Measurements from ENCODE around the gene CRIP2.

CRIP2 gene

DNA sequence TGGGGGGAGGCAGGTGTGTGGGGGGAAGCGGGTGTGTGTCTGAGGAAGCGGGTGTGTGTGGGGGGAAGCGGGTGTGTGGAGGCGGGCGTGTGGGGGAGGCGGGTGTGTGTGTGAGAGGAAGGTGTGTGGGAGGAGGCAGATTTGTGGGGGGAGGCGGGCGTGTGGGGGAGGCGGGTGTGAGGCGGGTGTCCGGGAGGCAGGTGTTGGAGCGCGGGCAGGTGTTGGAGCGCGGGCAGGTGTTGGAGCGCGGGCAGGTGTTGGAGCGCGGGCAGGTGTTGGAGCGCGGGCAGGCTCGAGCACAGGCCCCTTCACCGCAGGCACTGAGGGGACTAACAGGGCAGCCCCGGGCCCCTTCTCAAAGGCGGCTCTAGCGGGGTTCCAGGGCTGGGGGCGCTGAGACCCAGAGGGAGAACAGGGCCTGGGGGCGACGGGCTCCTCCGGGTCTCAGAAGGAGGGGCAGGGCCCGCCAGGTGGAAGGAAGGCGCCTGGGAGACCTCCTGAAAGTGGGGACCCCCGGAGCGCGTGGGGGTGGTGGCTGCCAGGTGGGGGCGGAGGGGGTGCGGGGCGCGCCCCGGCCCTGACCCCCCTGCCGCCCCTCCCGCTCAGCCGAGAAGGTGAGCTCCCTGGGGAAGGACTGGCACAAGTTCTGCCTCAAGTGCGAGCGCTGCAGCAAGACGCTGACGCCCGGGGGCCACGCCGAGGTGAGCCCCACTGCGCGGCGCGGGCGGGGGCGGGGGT, 3.2 kb downstream of the CRIP2 start:
- peak; percentile 60 for DNase-seq

DNA sequence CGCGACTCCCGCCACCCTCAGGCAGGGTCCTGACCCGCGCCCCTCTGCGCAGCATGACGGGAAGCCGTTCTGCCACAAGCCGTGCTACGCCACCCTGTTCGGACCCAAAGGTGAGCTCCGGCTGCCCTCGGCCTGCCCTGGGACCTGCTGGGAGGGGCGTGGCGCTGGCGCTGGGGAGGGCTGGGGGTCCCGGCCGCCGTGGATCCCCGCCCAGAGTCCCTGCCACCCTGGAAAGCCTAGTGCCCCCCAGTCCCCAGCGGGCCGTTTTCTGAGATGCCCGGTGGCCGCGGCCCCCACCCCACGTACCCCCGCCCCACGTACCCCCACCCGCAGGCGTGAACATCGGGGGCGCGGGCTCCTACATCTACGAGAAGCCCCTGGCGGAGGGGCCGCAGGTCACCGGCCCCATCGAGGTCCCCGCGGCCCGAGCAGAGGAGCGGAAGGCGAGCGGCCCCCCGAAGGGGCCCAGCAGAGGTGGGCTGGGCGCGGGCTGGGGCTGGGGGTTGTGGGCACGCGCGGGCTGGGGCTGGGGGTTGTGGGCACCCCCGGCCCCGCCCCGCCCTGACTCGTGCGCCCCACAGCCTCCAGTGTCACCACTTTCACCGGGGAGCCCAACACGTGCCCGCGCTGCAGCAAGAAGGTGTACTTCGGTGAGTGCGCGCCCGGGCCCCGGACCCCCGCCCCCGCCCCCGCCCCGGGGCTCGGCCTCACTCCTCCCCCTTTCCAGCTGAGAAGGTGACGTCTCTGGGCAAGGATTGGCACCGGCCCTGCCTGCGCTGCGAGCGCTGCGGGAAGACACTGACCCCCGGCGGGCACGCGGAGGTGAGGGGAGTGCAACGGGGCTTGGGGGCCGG, 4.0 kb downstream of the CRIP2 start:
- no peak for DNase-seq

DNA sequence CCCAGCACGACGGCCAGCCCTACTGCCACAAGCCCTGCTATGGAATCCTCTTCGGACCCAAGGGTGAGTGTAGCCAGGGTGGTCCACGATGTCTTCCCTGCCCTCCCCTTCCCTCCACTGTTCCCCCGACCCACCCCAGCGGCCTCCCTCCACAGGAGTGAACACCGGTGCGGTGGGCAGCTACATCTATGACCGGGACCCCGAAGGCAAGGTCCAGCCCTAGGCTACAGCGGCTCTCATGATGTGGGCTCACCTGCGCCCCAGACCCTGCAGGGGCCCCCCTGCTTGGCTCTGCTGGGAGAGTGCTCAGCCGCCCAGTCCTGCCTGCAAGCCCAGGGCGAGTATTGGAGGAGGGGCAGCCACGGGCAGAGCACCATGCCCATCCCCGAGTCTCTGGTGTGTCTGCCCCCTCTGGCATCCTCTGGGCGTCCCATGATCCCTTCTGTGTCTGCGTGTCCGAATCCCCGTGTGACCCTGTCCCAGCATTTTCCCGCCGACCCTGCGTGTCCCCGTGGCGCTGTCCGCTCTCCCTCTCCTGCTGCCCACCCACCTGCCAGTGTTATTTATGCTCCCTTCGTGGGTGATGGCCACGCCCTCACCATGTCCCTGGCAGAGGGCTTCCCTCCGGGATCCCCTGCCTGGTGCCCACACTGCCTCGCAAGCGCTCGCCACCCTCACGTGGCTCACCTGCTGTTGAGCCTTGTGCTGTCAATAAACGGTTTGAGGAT, 5.0 kb downstream of the CRIP2 start:
- DNase-seq = no peak

DNA sequence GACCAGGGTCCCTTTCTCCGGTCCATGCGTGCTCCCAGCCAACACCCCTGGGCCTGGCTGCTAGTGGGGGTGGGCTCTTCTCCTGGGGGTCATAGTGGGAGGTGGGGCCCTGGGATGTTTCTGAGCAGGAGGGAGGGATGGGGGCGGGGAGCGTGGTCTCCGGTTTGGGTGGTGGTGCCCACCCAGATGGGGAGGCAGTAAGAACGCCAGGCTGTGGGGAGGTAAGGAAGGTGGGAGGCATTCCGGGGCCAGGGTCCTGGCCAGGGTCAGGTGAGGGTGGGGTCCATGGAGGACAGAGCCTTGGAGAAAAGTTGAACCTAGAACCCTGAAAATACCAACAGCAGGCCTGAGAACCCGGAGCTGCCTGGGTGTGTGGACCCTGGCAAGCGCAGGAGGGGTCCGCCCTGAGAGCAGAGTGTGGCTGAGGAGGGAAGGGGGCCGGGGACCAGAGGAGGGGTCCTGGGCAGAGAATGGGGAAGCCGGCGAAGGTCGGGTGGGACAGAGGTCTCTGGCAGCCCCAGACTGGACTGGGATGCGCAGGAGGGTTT, 5.7 kb downstream of the CRIP2 start:
- no peak for DNase-seq

DNA sequence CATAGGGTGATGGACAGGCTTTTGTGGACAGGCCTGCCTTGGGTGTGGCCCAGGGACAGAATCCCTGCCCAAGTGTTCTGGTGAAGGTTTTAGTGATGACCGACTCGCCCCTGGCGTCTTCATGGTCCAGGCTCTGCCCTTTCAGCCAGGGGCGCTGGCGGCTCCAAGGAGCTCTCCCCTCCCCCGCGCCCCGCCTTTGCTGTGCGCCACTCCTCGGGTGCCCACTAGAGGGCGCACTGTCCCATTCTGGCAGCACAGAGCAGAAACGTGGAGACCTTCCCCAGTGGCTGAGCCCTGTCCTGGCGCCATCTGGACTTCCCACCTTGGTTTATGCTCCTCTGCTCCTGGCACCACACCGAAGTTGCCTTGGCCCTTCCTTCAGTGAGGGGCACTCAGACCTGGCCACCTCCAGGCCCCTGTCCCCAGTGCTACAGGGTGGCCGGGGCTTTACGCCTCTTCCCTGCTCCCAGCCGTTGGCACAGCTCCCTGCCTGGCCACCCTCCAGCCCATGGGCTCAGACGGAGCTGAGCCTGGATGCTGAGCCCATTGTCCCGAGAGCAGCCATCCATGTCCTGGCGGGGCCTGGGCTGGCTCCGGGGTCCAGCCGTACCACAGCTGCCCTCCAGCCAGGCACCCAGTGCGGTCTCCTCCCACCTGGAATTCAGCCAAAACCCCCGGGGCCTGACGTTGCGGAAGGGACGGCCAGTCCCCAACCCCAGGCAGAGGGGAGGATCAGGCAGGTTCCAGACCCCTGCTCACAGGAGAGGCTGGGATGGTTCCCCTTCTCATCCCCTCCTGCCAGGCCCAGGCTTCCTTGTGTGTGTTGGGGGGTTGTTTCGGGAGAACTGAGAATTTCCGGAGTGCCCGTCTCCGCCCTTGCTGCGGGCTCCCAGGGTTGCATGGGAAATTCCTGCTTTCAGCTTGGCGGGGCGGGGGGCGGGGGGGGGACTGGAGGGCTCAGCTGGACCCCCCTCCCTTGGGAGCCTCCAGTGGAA, 6.5 kb downstream of the CRIP2 start:
- DNase-seq = peak; percentile 96

DNA sequence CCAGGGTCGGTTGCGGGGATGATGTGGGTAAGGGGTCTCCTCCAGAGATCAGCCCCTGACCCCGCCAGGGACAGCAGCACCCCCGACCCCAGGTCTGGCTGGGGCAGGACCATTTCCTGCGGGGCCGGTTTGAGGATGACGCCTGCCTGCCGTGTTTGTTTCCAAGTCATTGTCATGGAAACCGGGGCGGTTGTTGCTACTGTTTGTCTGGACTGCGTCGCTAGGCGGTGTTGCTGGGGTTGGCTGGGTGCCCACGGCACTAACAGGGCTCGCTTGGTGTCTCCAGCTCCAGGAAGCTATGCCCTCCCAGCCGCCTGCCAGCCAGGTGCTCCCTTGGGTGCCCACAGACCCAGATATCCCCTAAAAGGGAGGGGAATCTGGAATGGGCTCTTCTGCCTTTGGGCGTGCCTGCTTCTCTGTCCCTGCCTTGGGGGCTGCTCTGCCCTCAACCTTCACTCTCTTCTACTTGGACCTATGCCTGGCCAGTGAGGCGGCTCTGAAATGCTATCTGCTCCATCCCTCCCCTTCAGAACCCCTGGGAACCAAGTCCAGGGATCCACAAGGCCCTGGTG, 7.4 kb downstream of the CRIP2 start:
- DNase-seq = peak; percentile 92

DNA sequence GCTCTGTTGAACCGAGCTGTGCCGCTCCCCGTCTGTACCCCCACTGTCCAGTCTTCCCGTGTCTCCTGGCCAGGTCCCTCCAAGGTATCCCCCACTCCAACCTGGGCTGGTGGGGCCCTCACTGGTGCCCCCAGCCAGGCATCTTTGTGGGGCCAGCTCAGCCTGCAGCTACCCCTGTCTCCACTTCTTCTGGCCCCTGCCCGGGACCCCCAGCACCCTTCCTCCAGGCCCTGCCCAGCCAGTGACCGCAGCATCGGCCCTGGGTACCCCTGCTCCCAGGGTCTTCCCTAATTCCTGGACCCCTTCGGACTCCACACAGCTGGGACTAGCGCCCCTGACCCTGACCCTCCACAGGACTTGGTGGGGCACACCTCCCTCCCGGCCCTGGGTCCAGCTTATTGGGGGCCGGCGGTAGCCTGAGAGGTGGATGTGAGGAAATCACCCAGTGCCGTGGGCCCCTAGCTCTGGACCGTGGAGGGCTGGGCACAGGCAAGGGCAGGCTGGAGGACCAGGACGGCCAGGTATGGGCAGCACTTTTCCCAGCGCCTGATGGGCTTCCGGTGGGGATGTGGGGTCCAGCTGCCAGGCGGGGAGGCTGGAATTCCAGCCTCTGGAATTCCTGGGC, 8.0 kb downstream of the CRIP2 start:
- DNase-seq = no peak

DNA sequence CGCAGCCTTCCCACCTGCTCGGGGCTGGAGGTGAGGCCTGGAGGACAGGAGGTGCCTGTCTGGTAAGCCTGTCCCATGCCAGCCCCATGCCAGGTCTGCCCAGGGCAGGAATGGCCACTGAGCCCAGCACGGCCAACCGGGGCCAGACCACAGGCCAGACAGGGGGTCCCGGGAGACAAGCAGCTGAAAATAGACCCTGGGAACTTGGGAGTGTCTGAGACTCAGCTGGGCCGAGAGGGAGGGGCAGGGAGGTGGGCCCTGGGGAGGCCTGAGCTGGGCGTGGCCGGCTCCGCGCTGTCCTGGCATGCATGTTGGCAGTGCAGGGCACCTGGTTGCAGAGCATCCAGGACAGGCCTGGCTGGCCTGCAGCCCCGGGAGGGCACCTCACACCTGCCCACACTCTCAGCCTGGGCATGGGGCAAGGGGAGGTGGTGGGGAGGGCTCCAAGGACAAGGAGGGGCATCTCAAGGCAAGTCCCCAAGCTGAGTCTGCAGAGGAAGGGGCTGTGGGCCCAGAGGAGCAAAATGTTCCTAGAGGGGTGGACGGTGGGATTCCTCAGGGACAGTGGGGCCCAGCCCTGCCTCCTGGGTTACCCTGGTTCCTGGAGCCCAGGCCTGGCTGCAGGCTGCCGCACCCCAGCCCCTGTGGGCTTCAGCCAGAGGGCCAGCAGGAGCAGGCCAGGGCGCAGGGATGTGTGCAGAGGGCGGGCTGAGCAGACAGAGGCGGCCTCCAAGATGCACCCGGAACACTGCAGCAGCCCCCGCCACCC, 8.9 kb downstream of the CRIP2 start:
- DNase-seq = no peak

DNA sequence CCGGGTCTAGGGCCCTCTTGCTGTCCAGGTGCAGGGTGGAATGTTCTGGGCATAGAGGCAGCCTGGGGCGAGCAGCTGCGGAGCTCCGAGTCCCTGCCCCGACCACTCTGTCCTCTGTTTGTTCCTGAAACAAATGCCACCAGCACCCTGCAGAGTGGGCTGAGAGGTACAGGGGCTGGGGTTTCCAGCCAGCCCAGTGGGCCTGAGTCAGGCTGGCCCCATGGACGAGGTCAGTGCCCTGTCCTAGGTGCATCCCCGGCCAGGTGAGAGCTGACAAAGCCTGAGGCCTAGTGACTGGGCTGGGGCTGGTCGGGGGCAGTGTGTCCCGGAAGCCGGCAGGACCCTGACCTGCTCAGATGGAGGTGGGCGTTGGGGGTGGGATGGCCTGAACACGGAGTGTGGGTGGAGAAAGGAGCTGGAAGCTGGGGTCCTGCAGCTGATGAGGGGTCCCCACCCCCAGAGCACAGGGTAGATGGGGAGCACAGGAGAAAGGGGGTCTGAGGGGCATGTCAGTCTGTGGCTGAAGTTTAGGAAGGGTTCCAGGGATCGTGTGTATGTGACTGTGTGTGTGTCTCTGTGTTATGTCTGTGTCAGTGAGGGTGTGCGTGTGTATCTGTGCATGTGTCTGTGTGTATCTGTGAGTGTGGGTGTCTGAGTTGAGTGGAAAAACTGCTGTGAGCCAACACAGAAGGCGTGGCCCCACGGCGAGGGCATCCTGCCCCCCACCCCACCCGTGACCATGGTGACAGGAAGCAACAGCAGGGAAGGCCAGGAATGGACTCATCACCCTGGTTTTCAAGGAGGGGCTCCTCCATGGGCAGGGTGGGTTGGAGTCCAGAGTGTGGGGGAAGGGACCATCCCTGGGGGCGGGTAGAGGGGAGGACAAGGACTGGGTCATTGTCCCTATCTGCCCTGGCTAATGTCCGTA, 9.7 kb downstream of the CRIP2 start:
- peak; percentile 79 for DNase-seq

DNA sequence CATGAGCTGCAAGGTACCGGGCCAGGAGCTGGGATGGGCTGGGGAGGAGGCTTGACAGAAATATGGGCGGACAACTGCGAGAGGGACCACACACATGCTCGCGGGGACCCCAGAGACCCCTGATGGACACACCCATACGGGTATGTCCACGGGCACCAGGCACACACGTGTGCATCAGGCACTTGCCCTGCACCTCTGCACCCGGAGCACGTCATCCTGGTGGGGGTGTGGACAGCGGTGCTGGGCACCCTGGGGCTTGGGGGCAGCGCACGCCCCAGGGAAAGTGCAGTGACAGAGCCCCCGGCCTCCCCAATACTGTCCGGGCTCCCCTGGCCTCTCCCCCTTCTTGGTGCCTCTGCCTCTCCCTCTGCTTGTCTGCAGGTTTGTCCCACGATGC, 10.4 kb downstream of the CRIP2 start:
- no peak for DNase-seq

DNA sequence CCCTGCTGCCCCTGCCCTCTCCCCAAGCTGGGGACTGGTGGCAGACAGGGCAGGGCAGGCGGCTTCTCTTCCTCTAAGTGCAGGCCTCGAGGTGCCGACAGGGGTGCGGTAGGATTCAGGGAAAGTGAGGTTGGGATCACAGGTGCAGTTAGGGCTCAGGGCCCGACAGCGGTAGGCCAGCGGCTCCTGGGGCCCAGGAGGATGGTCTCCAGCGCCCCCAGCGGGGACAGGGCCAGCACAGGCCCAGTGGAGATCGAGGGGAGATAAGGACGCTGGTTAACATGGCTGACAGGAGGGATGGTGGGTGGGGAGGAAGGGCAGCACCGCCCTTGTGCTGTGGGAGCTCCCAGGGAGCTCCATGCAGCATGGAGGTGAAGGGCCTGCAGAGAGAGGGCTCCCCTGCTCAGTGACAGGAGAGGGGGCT, 11.1 kb downstream of the CRIP2 start:
- DNase-seq = peak; percentile 60

DNA sequence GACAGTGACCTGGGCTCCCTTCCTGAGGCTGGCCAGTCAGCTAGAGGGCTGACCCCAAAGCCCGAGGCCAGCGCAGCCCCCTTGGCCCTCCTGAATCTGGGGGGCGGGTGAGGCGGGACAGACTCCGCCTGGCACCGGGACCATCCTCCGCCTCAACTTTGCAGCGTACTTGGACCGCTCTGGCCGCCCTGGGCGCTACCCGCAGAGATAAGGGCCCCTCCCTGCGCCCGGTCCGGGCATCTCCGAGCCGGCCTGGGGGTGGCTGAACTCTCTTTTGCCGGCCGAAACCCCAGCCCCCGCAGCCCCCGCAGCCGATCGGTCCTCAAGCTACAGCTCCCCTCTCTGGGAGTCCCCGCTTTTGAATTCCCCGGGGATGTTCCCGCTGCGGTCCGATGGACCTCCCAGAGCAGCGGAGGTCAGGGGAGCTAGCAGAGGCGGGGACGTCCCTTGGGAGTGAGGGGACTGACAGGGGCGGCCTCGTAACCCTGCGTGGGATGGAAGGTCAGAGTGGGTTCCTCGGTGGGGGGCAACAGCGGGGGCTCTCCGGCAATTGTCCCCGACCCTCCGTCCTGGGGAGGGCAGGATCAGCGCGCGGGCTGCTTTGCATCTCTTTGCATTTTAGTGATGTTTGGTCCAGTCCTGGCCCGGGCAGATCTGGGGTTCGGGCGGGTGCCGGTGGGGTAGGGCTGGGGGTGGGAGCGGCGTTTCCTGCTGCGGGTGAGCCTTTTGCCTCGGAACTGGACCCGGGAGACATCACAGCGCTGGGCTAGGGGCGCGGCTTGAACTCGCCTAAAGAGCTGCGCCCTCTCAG, 11.7 kb downstream of the CRIP2 start, which contains the start of gene CRIP1:
CRIP1 (plus strand) TSS at position 724 of the 811 bp plus-strand sequence. CDS start 374 bp downstream, outside the sequence.
- no peak for DNase-seq

DNA sequence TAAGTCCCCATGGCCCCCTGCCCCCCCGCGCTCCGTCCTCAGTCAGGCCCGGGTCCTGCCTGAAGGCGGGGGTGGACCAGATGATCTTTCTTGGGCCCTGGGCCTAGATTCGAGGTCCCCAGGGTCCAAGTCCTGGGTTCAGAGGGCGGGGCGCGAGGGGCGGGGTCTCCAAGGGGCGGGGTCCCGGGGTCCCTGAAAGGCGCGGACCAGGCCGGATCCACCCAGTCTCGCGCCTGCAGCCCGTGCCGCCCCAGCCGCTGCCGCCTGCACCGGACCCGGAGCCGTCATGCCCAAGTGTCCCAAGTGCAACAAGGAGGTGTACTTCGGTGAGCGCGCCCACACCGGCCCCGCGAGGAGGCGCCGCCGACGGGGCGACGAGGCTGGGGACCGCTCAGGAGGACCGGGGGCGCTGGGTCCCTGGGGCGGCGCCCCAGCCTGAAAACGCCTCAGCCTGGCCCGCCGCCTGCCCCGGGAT, 12.4 kb downstream of the CRIP2 start:
- DNase-seq = peak; percentile 77

DNA sequence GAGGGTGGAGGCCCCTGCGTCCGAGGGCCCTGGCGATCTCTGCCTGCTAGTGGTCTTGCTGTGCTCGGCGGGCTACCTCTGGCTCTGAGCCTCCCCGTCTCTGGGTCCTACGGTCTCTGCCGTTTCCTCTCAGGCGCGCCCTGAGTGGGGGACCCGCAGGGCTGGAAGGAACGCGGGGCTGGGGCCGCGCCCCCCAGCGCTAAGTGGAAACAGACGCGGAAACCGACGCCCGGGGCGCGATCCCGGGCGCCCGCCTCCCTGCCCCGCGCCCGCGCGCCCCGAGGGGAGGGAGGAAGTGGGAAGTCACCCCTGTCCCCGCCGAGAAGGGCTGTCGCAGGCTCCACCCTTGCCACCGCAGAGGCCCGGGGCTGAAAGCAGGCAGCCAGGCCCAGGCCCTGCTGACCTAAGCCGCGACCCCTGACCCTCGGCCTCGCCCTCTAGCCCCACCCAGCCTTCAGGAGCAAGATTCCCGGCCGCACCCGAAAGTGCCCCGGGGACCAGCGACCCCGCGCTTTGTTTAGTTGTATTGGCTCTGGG, 12.9 kb downstream of the CRIP2 start:
- DNase-seq = peak; percentile 81

DNA sequence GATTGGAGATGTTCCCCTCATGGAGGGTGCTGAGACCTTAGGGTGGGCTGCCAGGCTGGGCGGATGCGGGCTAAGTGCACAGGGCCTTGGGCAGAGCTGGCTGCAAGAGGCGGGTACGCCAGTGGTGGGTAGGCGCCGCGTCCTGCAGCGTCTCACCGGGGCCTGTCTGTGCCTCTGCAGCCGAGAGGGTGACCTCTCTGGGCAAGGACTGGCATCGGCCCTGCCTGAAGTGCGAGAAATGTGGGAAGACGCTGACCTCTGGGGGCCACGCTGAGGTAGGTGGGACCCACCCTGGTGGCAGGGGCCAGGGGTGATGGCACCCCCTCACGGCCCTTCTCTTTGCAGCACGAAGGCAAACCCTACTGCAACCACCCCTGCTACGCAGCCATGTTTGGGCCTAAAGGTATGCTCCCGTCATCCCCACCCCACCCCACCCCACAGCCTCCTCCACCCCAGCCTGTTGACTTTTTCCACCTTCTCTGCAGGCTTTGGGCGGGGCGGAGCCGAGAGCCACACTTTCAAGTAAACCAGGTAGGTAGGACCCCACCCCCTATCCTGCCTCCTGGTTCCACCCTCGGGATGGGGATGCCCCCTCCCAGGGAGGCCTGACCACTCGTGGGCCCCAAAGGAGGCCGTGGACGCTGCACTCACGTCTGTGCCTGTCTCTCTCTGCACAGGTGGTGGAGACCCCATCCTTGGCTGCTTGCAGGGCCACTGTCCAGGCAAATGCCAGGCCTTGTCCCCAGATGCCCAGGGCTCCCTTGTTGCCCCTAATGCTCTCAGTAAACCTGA, 13.6 kb downstream of the CRIP2 start:
- peak; percentile 67 for DNase-seq

DNA sequence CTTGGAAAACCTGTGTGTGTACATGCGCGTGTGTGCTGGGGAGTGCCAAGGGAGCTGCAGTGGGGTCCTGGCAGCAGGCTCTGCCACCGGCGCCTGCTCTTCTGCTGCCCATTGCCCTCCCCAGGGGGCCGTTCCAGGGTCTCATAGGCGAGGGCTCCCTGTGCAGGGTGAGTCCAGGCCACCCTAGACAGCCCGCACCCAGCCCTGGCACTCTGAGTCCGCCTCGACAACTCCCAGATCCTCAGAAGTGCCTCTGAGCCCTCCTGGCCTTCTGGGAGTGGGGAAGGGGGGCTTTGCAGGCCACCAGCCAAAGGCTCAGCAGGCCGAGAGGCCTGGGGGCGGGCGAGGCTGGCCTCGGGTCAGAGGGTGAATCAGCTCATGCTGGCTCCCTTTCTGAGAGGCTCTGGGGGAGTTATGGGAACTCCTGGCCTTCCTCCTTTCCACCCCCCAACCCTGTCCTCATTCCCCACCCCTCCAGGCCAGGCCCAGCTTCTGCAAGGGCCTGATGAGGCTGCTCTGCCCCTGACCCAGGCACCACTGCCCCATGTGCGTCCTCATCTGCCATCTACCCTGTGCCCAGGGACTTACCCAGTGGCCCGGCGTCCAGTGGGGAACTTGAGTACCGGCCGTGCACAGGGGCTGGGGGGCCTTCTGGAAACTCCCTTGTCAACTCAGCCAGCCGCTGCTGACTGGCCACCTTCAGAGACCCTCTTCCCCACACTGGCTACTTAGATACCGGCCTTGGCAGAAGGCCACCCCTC, 14.3 kb downstream of the CRIP2 start:
- peak; percentile 47 for DNase-seq
